ENCODE measurements around the gene CDKL1. TPM values are rescaled to one million over a fixed set of nuclear protein-coding genes. Genes with fewer than 3 reads are reported as not detected.
"Not testable (repeated sequence)": the region's sequence is repeated elsewhere in the genome, so short reads cannot be mapped to it uniquely, and the experiment has no call there.

Gene CDKL1
- total RNA-seq, 2 experiments from 2014 or later = 2.4 to 2.8 TPM

GRCh38 chr14:50364792-50365191 is 31.9 kb downstream of the CDKL1 start:
- no peak for TF ChIP-seq CTCF (IDR thresholded peaks at IDR 0.05)
- intact Hi-C loops (cut with DNase I, micrococcal nuclease) = loop anchor here in 1 of 2 experiments (5.0 kb wide), 1 partner anchor 33 kb away; the partner anchor contains the start of gene CDKL1
- Histone ChIP-seq H3K36me3 (ENCODE audit: insufficient read depth, low read length) (no peaks in the 10 kb centered on the region), H3K27me3 (ENCODE audit: control insufficient read depth in 1 of 2, insufficient read depth in 2 of 2, low read length in 2 of 2) (no peaks in the 10 kb centered on the region), H3K4me1 (ENCODE audit: insufficient read depth, low read length) (peaks cover 25% of the 10 kb centered on the region), H3K27ac (ENCODE audit: low read depth in 1 of 2, low read length in 2 of 2) (no peak overlapping the region), H3K9me3 (ENCODE audit: control insufficient read depth in 1 of 2, insufficient read depth in 1 of 2, low read length in 2 of 2) (peaks cover 0 to 3% of the 10 kb centered on the region in 2 experiments), H3K4me3 (ENCODE audit: low read length) (no peak overlapping the region)
- peaks cover 15% of the 10 kb centered on the region for H3K36me3 Mint-ChIP-seq (ENCODE audit: low read depth)
- peaks cover 45% of the 10 kb centered on the region for H3K4me1 Mint-ChIP-seq (ENCODE audit: low read depth)
- peaks cover 2% of the 10 kb centered on the region for H3K9me3 Mint-ChIP-seq
- no peak for DNase-seq
- ChIA-PET POLR2A (no interaction called here), CTCF (interaction anchor here (1.5 kb wide), 1 partner anchor 29 kb away, joined by 3 read pairs; no protein-coding TSS in a partner anchor)
- H3K27ac Mint-ChIP-seq = peak overlapping the region; percentile 35
- H3K27me3 Mint-ChIP-seq = no peaks in the 10 kb centered on the region
- ATAC-seq (ENCODE audit: poor library complexity) = no peak
- H3K4me3 Mint-ChIP-seq = no peak overlapping the region

- Histone ChIP-seq H3K36me3 (ENCODE audit: insufficient read depth, low read length) (no peaks in the 10 kb centered on the region), H3K27ac (ENCODE audit: low read depth in 1 of 2, low read length in 2 of 2) (peak overlapping the region; percentile 67 to 91), H3K27me3 (ENCODE audit: control insufficient read depth in 1 of 2, insufficient read depth in 2 of 2, low read length in 2 of 2) (no peaks in the 10 kb centered on the region), H3K4me1 (ENCODE audit: insufficient read depth, low read length) (peaks cover 25% of the 10 kb centered on the region), H3K9me3 (ENCODE audit: control insufficient read depth in 1 of 2, insufficient read depth in 1 of 2, low read length in 2 of 2) (peaks cover 0 to 3% of the 10 kb centered on the region in 2 experiments), H3K4me3 (ENCODE audit: low read length) (peak overlapping the region; percentile 66)
- ATAC-seq (ENCODE audit: poor library complexity) (peak; percentile 96), DNase-seq (peak in 12 of 14 experiments; percentile 12 to 91 (median 44))
- Mint-ChIP-seq H3K4me1 (ENCODE audit: low read depth) (peaks cover 45% of the 10 kb centered on the region), H3K27me3 (no peaks in the 10 kb centered on the region), H3K9me3 (peaks cover 2% of the 10 kb centered on the region), H3K4me3 (peak overlapping the region; percentile 88), H3K27ac (peak overlapping the region; percentile 86), H3K36me3 (ENCODE audit: low read depth) (peaks cover 21% of the 10 kb centered on the region)
- ChIA-PET CTCF (interaction anchor here (1.4 to 1.5 kb wide), 2 partner anchors 30 to 51 kb away, joined by 3 to 5 read pairs; partner anchors contain the start of genes DMAC2L and L2HGDH), POLR2A (interaction anchor here (0.5 to 1.9 kb wide), 13 partner anchors 17 to 777 kb away, joined by 3 to 14 read pairs (median 5); partner anchors contain the start of genes CDKL1, DMAC2L, KLHDC2 and L2HGDH)
- intact Hi-C loops (cut with DNase I, micrococcal nuclease) = loop anchor here in 1 of 2 experiments (2.0 to 5.0 kb wide), 2 partner anchors 34 to 43 kb away; partner anchors contain the start of gene CDKL1
- TF ChIP-seq CTCF (IDR thresholded peaks at IDR 0.05) = no peak
These were observed 33.0 kb downstream of the CDKL1 start for GRCh38 chr14:50363714-50364111.

GRCh38 chr14:50362764-50363713 is 33.6 kb downstream of the CDKL1 start:
- Mint-ChIP-seq H3K27me3 (no peaks in the 10 kb centered on the region), H3K4me1 (ENCODE audit: low read depth) (peaks cover 45% of the 10 kb centered on the region), H3K27ac (peak overlapping the region; percentile 86), H3K36me3 (ENCODE audit: low read depth) (peaks cover 28% of the 10 kb centered on the region), H3K9me3 (peaks cover 2% of the 10 kb centered on the region), H3K4me3 (peak overlapping the region; percentile 88)
- intact Hi-C loops (cut with DNase I, micrococcal nuclease) = loop anchor here in 1 of 2 experiments (2.0 to 5.0 kb wide), 2 partner anchors 34 to 42 kb away; partner anchors contain the start of gene CDKL1
- H3K27me3 ChIP-seq (ENCODE audit: control insufficient read depth in 1 of 2, insufficient read depth in 2 of 2, low read length in 2 of 2) = no peaks in the 10 kb centered on the region
- peaks cover 0 to 3% of the 10 kb centered on the region in 2 experiments for H3K9me3 ChIP-seq (ENCODE audit: control insufficient read depth in 1 of 2, insufficient read depth in 1 of 2, low read length in 2 of 2)
- H3K36me3 ChIP-seq (ENCODE audit: insufficient read depth, low read length) = peaks cover 4% of the 10 kb centered on the region
- peak overlapping the region; percentile 67 to 91 for H3K27ac ChIP-seq (ENCODE audit: low read depth in 1 of 2, low read length in 2 of 2)
- DNase-seq = peak in 8 of 14 experiments; percentile 7 to 59 (median 22)
- H3K4me3 ChIP-seq (ENCODE audit: low read length) = peak overlapping the region; percentile 66
- H3K4me1 ChIP-seq (ENCODE audit: insufficient read depth, low read length) = peaks cover 25% of the 10 kb centered on the region
- POLR2A ChIA-PET = interaction anchor here (0.7 to 1.9 kb wide), 17 partner anchors 18 to 776 kb away, joined by 3 to 14 read pairs (median 4); partner anchors contain the start of genes CDKL1, DMAC2L, KLHDC2 and L2HGDH
- CTCF ChIA-PET = interaction anchor here (0.9 to 1.5 kb wide), 3 partner anchors 31 to 50 kb away, joined by 3 to 5 read pairs (median 3); partner anchors contain the start of genes DMAC2L and L2HGDH
- ATAC-seq (ENCODE audit: poor library complexity) = peak; percentile 35
- no peak for TF ChIP-seq CTCF (IDR thresholded peaks at IDR 0.05)

- intact Hi-C loops (cut with DNase I, micrococcal nuclease) = loop anchor here in 1 of 2 experiments (2.0 to 5.0 kb wide), 2 partner anchors 36 to 41 kb away; partner anchors contain the start of gene CDKL1
- peaks cover 25% of the 10 kb centered on the region for H3K4me1 ChIP-seq (ENCODE audit: insufficient read depth, low read length)
- DNase-seq; H3K27ac Mint-ChIP-seq; CTCF ChIA-PET; H3K4me3 ChIP-seq (ENCODE audit: low read length); H3K27me3 ChIP-seq (ENCODE audit: control insufficient read depth in 1 of 2, insufficient read depth in 2 of 2, low read length in 2 of 2); H3K9me3 ChIP-seq (ENCODE audit: control insufficient read depth in 1 of 2, insufficient read depth in 1 of 2, low read length in 2 of 2); H3K9me3 Mint-ChIP-seq; ATAC-seq (ENCODE audit: poor library complexity); H3K27me3 Mint-ChIP-seq; H3K36me3 ChIP-seq (ENCODE audit: insufficient read depth, low read length); H3K27ac ChIP-seq (ENCODE audit: low read depth in 1 of 2, low read length in 2 of 2): not testable (repeated sequence)
- peaks cover 44% of the 10 kb centered on the region for H3K4me1 Mint-ChIP-seq (ENCODE audit: low read depth)
- H3K4me3 Mint-ChIP-seq = peak overlapping the region; percentile 88
- peaks cover 41% of the 10 kb centered on the region for H3K36me3 Mint-ChIP-seq (ENCODE audit: low read depth)
- POLR2A ChIA-PET = interaction anchor here (0.5 to 1.2 kb wide), 8 partner anchors 8 to 594 kb away, joined by 3 to 6 read pairs (median 3); partner anchors contain the start of genes DMAC2L, KLHDC2 and L2HGDH
These were observed 34.9 kb downstream of the CDKL1 start for GRCh38 chr14:50361473-50362403.
